Middle frontal gyrus (tissue), 1 donor: ENCODE data around the gene DCLK2.

ENCODE experiments used
- DNase-seq: peaks from one replicate; pipeline ENCODE4 v3.0.0-alpha.2; 2015; ENCODE audit warnings: low spot score; ENCODE audit errors: extremely low spot score

Gene DCLK2

GRCh38 chr4:150069353-150069752 lies 8.9 kb upstream of the DCLK2 start:
- DNase-seq = no peak

- DNase-seq = no peak
Observed at GRCh38 chr4:150070464-150071170, 7.6 kb upstream of the DCLK2 start.

GRCh38 chr4:150072471-150072870 lies 5.8 kb upstream of the DCLK2 start:
- no peak for DNase-seq

- DNase-seq = no peak
Observed at GRCh38 chr4:150072906-150073714, 5.1 kb upstream of the DCLK2 start.

GRCh38 chr4:150074064-150074463 lies 4.2 kb upstream of the DCLK2 start:
- no peak for DNase-seq

GRCh38 chr4:150078579-150079080 lies 385 bp downstream of the DCLK2 start:
- no peak for DNase-seq

- DNase-seq = no peak
Observed at GRCh38 chr4:150079081-150079581, 886 bp downstream of the DCLK2 start.

- no peak for DNase-seq
Observed at GRCh38 chr4:150080337-150080736, 2.1 kb downstream of the DCLK2 start.

- DNase-seq = no peak
Observed at GRCh38 chr4:150080875-150081274, 2.6 kb downstream of the DCLK2 start.

GRCh38 chr4:150082241-150082640 lies 4.0 kb downstream of the DCLK2 start:
- DNase-seq = no peak

- DNase-seq = no peak
Observed at GRCh38 chr4:150087006-150087405, 8.8 kb downstream of the DCLK2 start.

GRCh38 chr4:150089732-150090131 lies 11.5 kb downstream of the DCLK2 start:
- DNase-seq = no peak

GRCh38 chr4:150090836-150091235 lies 12.6 kb downstream of the DCLK2 start:
- no peak for DNase-seq

GRCh38 chr4:150094676-150095075 lies 16.4 kb downstream of the DCLK2 start:
- DNase-seq = no peak

- no peak for DNase-seq
Observed at GRCh38 chr4:150096625-150097024, 18.4 kb downstream of the DCLK2 start.

GRCh38 chr4:150098214-150098613 lies 20.0 kb downstream of the DCLK2 start:
- no peak for DNase-seq

GRCh38 chr4:150104404-150105027 lies 26.3 kb downstream of the DCLK2 start:
- DNase-seq = no peak

- no peak for DNase-seq
Observed at GRCh38 chr4:150106886-150107285, 28.6 kb downstream of the DCLK2 start.

GRCh38 chr4:150108691-150109090 lies 30.4 kb downstream of the DCLK2 start:
- DNase-seq = no peak

GRCh38 chr4:150114641-150115040 lies 36.4 kb downstream of the DCLK2 start:
- no peak for DNase-seq

GRCh38 chr4:150115851-150116250 lies 37.6 kb downstream of the DCLK2 start:
- no peak for DNase-seq

GRCh38 chr4:150116506-150116905 lies 38.3 kb downstream of the DCLK2 start:
- DNase-seq = no peak
